A549 treated with Hydrocortisone at 1 μM for 4 hours (cell line): ENCODE data around the gene AMY2B. TPM values are rescaled to one million over a fixed set of nuclear protein-coding genes. Genes with fewer than 3 reads are reported as not detected.

Source experiments
- total RNA-seq: library from RNA; stranded (reverse); fragments of 200-300 nt; extraction: Qiagen RNA extraction; gene quantifications from 5 replicates; pipeline ENCODE4 v1.2.3, GENCODE V29; 2022

The AMY2B gene
- total RNA-seq, result 0.45 to 0.68 TPM (median 0.49 TPM) in 5 replicates

GRCh38 chr1:103571289-103571688, at the start of gene AMY2B:
Gene AMY2B, plus strand, starts transcription at chr1:103571589. Its CDS starts 14 bp downstream, at chr1:103571603.

DNA sequence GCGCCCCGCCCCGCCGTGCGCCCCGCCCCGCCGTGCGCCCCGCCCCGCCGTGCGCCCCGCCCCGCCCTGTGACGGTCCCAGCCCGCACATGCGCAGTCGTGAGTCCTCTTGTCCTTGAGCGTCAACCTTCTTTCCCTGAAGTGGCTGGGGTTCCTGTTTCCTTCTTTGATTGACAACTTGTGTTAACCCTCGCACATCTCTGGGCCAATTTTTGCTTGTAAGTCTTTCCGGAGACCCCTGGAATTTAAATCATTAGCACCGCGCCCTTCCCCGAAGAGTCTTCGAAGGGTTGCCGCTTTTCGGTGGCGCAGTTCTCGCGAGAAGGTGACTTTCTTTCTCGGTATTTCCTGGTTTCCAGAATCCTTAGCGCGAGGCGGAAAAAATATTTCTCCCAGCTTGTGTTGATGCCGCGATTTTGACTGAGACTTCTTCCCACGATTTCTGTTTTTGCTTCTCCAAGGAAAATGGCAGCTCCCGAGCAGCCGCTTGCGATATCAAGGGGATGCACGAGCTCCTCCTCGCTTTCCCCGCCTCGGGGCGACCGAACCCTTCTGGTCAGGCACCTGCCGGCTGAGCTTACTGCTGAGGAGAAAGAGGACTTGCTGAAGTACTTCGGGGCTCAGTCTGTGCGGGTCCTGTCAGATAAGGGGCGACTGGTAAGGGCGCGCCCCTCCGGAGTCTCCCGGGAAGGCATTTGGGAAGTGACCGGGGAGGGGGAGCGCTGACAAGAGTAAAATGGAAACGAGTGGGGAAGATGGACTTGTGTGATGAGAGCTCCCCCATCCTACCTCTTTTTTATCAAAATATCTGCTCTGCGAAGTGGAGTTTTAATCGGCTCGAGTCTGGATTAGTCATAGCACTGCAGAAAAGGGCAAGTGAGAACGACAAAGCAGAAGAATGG, 45.5 kb upstream of the AMY2B start, which contains the start of gene RNPC3:
Gene RNPC3 (plus strand): TSS at position 93 of the 901 bp plus-strand sequence. CDS start 372 bp downstream, at position 465.

DNA sequence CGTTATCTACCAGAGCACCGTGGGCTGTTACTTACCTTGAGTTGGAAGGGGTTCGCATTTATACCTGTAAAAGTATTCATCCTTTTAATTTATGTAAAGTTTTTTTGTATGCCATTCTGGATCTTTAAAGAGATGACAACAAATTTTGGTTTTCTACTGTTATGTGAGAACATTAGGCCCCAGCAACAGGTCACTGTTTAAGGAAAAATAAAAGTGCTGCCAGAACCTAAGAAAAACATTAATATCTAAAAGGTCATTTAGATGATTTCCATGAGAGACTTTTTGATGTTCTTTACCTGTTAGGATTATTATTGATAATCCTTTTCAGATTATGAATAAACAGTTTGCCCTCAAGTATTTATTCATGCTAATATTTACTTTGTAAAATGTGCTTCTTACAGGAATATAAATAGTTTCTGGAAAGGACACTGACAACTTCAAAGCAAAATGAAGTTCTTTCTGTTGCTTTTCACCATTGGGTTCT, 45.6 kb downstream of the AMY2B start, which contains the start of gene AMY2A:
Gene AMY2A (plus strand): TSS at position 434 of the 484 bp plus-strand sequence. CDS start 14 bp downstream, at position 448.

Other genes with a start within 250 kb of the AMY2B start
- 5.3 to 6.1 TPM (median 6.1 TPM) in 5 replicates for gene RNPC3, start 45.9 kb upstream of the AMY2B start, total RNA-seq
- not detected in 5 replicates for gene AMY2A, start 45.8 kb downstream of the AMY2B start, total RNA-seq
- gene AMY1A, start 84.2 kb downstream of the AMY2B start, total RNA-seq, result not detected in 5 replicates
- gene AMY1B, start 124.6 kb downstream of the AMY2B start, total RNA-seq, result not detected in 5 replicates
- not detected in 5 replicates for gene AMY1C, start 178.3 kb downstream of the AMY2B start, total RNA-seq